ENCODE data around the gene DDX27. TPM values are rescaled to one million over a fixed set of nuclear protein-coding genes. Genes with fewer than 3 reads are reported as not detected.
A peak's percentile ranks its signal among the peaks of the same experiment; 100 is the strongest.

The DDX27 gene
- total and polyA plus RNA-seq, 4 donors: 16.3 to 32.3 (median 24.9) TPM

DNA sequence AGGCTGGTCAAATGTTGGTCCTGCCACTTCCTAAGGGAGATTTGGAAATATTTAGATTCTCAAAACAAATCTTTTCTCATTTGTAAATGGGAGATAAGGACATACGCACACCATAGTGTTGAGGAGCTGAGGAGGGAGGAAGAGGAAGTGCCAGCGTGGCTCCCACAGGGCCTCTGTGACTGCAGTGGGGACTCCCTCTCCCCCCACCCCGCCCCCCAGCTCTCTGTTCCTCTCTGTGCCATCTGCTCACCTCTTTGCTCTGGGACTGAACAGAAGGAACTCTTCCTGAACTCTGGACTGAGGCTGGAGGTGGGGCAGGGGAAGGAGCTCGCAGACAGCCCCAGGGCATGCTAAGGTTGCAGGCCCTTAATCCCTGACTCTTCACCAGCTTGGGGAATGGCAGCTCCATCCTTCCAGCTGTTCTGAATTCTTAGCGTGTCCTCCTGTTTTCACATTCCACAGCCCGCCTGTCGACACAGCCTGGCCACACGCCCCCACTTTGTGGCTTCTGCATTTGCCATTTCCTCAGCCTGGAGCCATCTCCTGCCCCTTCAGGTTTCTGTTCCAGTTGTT lies 11.4 kb downstream of the DDX27 start:
- Histone ChIP-seq H3K27me3 (ENCODE audit: control insufficient read depth in 1 of 2, insufficient read depth in 2 of 2, low read length in 1 of 2) (no peaks in the 10 kb centered on the region), H3K4me1 (ENCODE audit: control insufficient read depth in 1 of 2, insufficient read depth in 2 of 2, low read length in 2 of 2) (no peaks in the 10 kb centered on the region), H3K36me3 (ENCODE audit: control insufficient read depth in 1 of 2, insufficient read depth in 2 of 2, low read length in 1 of 2) (peaks cover 3 to 17% of the 10 kb centered on the region in 2 donors), H3K4me3 (ENCODE audit: low read length in 2 of 2) (no peak overlapping the region), H3K27ac (ENCODE audit: low read depth in 1 of 2, low read length in 2 of 2) (no peak overlapping the region), H3K9me3 (ENCODE audit: control insufficient read depth, low read length) (no peaks in the 10 kb centered on the region)
- ATAC-seq (ENCODE audit: low FRiP score) (no peak), DNase-seq (peak in 1 of 2 donors; percentile 71)
- intact Hi-C loops (cut with DNase I): no loop called here
- 81 to 86% methylated on average over 8 of the region's 8 CpGs for WGBS, 2 donors

DNA sequence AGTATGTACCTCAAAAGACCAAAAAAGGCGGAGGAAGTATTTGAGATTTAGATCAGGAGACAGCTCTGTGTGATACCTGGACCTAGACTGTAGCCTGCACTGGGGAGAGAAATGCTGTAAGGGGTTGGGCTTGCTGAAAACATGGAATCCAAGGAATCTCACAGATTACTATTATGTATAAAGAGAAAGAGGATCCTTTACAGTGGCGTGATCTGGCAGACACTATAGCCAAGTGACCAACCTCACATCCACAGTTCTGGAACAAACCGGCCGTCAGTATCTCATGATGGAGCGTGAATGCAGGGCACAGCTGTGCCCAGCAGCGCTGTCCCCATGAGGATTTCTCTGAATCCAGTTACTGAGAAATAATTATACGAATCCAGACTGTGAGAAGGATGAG lies 12.3 kb downstream of the DDX27 start:
- WGBS, 2 donors: 84 to 96% methylated on average over 7 of the region's 7 CpGs
- ATAC-seq (ENCODE audit: low FRiP score): no peak
- no peaks in the 10 kb centered on the region for H3K9me3 ChIP-seq (ENCODE audit: control insufficient read depth, low read length)

DNA sequence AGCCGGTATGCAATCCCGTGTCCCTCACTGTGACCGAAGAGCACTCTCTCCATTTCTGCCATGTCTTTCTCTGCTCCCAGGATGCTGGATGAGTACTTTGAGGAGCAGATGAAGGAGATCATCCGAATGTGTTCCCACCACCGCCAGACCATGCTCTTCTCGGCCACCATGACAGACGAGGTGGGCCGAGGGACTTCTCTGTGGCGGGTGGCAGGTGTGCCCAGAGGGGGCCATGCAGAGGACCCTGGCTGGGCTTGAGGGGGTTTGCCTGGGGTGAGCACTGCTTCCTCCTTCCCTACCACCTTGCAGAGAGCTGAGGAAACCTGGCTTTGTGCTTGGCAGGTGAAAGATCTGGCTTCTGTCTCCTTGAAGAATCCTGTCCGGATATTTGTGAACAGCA lies 14.0 kb downstream of the DDX27 start:
- intact Hi-C loops (cut with DNase I): no loop called here
- no peaks in the 10 kb centered on the region for H3K9me3 ChIP-seq (ENCODE audit: control insufficient read depth, low read length)
- H3K27ac ChIP-seq (ENCODE audit: low read depth in 1 of 2, low read length in 2 of 2): no peak overlapping the region
- no peak for ATAC-seq (ENCODE audit: low FRiP score)
- peaks cover 3 to 16% of the 10 kb centered on the region in 2 donors for H3K36me3 ChIP-seq (ENCODE audit: control insufficient read depth in 1 of 2, insufficient read depth in 2 of 2, low read length in 1 of 2)
- no peaks in the 10 kb centered on the region for H3K4me1 ChIP-seq (ENCODE audit: control insufficient read depth in 1 of 2, insufficient read depth in 2 of 2, low read length in 2 of 2)
- 92 to 94% methylated on average over 10 of the region's 10 CpGs for WGBS, 2 donors
- H3K27me3 ChIP-seq (ENCODE audit: control insufficient read depth in 1 of 2, insufficient read depth in 2 of 2, low read length in 1 of 2): no peaks in the 10 kb centered on the region
- DNase-seq: peak in 1 of 2 donors; percentile 57
- H3K4me3 ChIP-seq (ENCODE audit: low read length in 2 of 2): no peak overlapping the region

More for the DNA sequence above, 12.3 kb downstream of the DDX27 start:
- no peak overlapping the region for H3K4me3 ChIP-seq (ENCODE audit: low read length in 2 of 2)
- intact Hi-C loops (cut with DNase I): no loop called here
- peak in 1 of 2 donors; percentile 42 for DNase-seq
- H3K4me1 ChIP-seq (ENCODE audit: control insufficient read depth in 1 of 2, insufficient read depth in 2 of 2, low read length in 2 of 2): no peaks in the 10 kb centered on the region
- H3K27ac ChIP-seq (ENCODE audit: low read depth in 1 of 2, low read length in 2 of 2): no peak overlapping the region
- H3K27me3 ChIP-seq (ENCODE audit: control insufficient read depth in 1 of 2, insufficient read depth in 2 of 2, low read length in 1 of 2): no peaks in the 10 kb centered on the region
- peaks cover 3 to 16% of the 10 kb centered on the region in 2 donors for H3K36me3 ChIP-seq (ENCODE audit: control insufficient read depth in 1 of 2, insufficient read depth in 2 of 2, low read length in 1 of 2)

DNA sequence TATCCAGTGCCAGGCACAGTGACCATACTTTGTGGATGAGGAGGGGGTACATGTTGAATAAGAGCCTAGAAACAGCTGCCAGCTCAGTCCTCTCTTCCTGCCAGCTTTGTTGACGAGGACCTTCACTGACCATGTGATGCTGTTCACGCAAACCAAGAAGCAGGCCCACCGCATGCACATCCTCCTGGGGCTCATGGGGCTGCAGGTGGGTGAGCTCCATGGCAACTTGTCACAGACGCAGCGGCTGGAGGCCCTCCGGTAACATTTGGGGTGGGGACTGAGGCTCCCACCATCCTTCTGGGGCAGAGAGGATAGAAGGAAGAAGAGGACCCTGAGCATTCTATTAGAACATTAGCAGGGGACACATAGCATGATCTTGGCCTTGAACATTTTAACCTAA lies 15.6 kb downstream of the DDX27 start:
- Histone ChIP-seq H3K27ac (ENCODE audit: low read depth in 1 of 2, low read length in 2 of 2) (no peak overlapping the region), H3K27me3 (ENCODE audit: control insufficient read depth in 1 of 2, insufficient read depth in 2 of 2, low read length in 1 of 2) (no peaks in the 10 kb centered on the region), H3K9me3 (ENCODE audit: control insufficient read depth, low read length) (no peaks in the 10 kb centered on the region), H3K36me3 (ENCODE audit: control insufficient read depth in 1 of 2, insufficient read depth in 2 of 2, low read length in 1 of 2) (peaks cover 3 to 19% of the 10 kb centered on the region in 2 donors), H3K4me3 (ENCODE audit: low read length in 2 of 2) (no peak overlapping the region), H3K4me1 (ENCODE audit: control insufficient read depth in 1 of 2, insufficient read depth in 2 of 2, low read length in 2 of 2) (no peaks in the 10 kb centered on the region)
- intact Hi-C loops (cut with DNase I): no loop called here
- 91 to 96% methylated on average over 6 of the region's 6 CpGs for WGBS, 2 donors
- DNase-seq (peak in 1 of 2 donors; percentile 65), ATAC-seq (ENCODE audit: low FRiP score) (no peak)

DNA sequence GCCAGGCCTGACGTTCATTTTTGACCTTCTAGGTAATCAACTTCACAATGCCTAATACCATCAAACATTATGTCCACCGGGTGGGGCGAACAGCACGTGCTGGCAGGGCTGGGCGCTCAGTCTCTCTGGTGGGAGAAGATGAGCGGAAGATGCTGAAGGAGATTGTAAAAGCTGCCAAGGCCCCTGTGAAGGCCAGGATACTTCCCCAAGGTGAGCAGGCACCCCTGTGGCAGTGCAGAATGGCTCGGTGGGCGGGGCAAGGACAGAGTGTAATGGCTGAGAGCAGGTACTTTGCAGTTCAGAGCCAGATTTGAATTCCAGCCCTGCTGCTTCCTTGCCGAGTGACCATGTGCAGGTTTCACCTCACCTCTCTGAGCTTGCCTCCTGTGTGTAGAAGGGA lies 17.1 kb downstream of the DDX27 start:
- no peaks in the 10 kb centered on the region for H3K9me3 ChIP-seq (ENCODE audit: control insufficient read depth, low read length)
- DNase-seq (peak in 1 of 2 donors; percentile 62), ATAC-seq (ENCODE audit: low FRiP score) (no peak)
- intact Hi-C loops (cut with DNase I): no loop called here
- peaks cover 3 to 13% of the 10 kb centered on the region in 2 donors for H3K36me3 ChIP-seq (ENCODE audit: control insufficient read depth in 1 of 2, insufficient read depth in 2 of 2, low read length in 1 of 2)
- no peak overlapping the region for H3K27ac ChIP-seq (ENCODE audit: low read depth in 1 of 2, low read length in 2 of 2)
- H3K4me3 ChIP-seq (ENCODE audit: low read length in 2 of 2): no peak overlapping the region
- no peaks in the 10 kb centered on the region for H3K27me3 ChIP-seq (ENCODE audit: control insufficient read depth in 1 of 2, insufficient read depth in 2 of 2, low read length in 1 of 2)
- WGBS, 2 donors: 84 to 88% methylated on average over 9 of the region's 9 CpGs
- H3K4me1 ChIP-seq (ENCODE audit: control insufficient read depth in 1 of 2, insufficient read depth in 2 of 2, low read length in 2 of 2): no peaks in the 10 kb centered on the region

DNA sequence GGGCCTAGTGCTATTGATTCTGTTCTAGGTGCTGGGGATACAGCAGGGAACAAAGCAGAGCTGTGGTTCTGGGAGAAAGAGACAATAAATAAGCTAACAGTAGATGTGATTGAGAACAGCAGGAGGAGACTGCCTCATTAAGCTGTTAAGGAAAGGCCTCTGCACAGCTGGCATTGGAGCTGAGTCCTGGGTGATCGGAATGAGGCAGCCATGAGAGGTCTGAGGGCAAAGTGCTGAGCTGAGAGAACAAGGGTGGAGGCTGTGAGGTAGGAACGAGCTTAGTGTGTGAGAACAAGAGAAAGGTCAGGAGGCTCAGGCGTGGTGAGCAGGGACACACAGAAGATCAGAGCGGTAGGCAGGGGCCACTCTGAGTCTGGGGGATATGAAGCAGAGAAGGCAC lies 18.3 kb downstream of the DDX27 start:
- Histone ChIP-seq H3K27ac (ENCODE audit: low read depth in 1 of 2, low read length in 2 of 2) (no peak overlapping the region), H3K9me3 (ENCODE audit: control insufficient read depth, low read length) (no peaks in the 10 kb centered on the region), H3K4me1 (ENCODE audit: control insufficient read depth in 1 of 2, insufficient read depth in 2 of 2, low read length in 2 of 2) (no peaks in the 10 kb centered on the region), H3K36me3 (ENCODE audit: control insufficient read depth in 1 of 2, insufficient read depth in 2 of 2, low read length in 1 of 2) (peaks cover 3 to 17% of the 10 kb centered on the region in 2 donors), H3K4me3 (ENCODE audit: low read length in 2 of 2) (no peak overlapping the region), H3K27me3 (ENCODE audit: control insufficient read depth in 1 of 2, insufficient read depth in 2 of 2, low read length in 1 of 2) (no peaks in the 10 kb centered on the region)
- intact Hi-C loops (cut with DNase I): no loop called here
- WGBS, 2 donors: 90 to 91% methylated on average over 4 of the region's 4 CpGs
- ATAC-seq (ENCODE audit: low FRiP score) (no peak), DNase-seq (peak in 1 of 2 donors; percentile 22)

DNA sequence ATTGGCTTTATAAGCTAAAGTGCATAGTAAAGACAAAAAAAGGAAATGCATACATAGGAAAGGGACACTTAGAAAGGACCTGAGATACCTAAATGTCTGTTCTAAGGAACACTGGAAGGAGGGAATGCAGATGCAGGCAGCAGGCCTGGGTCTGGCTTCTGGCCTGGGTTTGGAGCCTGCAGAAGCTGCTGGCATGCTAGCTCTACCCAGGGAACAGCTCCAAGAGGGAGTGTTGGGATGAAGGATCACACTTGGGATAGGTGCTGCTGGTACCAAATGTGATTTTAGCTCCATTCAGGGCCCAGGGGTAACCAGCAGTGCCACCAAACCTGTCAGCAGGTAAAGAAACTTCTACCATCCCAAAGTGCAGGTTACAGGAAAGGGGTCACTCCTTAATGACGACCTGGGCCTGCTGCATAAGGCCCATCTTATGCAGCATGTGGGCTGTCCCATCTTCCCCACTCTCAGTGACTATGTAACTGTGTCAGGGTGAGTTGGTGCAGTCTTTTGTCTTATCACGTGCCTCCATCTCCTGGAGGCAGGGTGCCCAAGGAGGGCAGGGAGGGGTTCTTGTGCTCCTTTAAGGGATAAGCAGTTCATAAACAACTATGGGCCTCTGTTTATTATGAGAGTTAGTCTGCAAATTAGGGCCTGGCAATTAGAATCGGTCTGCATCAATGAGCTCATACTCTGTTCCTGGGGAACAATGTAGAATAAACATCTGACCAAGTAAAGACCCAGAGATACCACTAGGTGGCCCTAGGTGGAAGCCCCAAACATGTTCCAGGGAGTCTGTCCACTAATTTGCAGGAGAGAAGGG lies 26.9 kb downstream of the DDX27 start:
- H3K4me3 ChIP-seq (ENCODE audit: low read length in 2 of 2): no peak overlapping the region
- peak overlapping the region in 1 of 2 donors; percentile 65 for H3K27ac ChIP-seq (ENCODE audit: low read depth in 1 of 2, low read length in 2 of 2)
- ATAC-seq (ENCODE audit: low FRiP score) (peak; percentile 61), DNase-seq (no peak)
- peaks cover 4 to 18% of the 10 kb centered on the region in 2 donors for H3K36me3 ChIP-seq (ENCODE audit: control insufficient read depth in 1 of 2, insufficient read depth in 2 of 2, low read length in 1 of 2)
- H3K4me1 ChIP-seq (ENCODE audit: control insufficient read depth in 1 of 2, insufficient read depth in 2 of 2, low read length in 2 of 2): no peaks in the 10 kb centered on the region
- 12 to 19% methylated on average over 3 of the region's 3 CpGs for WGBS, 2 donors
- H3K9me3 ChIP-seq (ENCODE audit: control insufficient read depth, low read length): no peaks in the 10 kb centered on the region
- intact Hi-C loops (cut with DNase I): no loop called here
- H3K27me3 ChIP-seq (ENCODE audit: control insufficient read depth in 1 of 2, insufficient read depth in 2 of 2, low read length in 1 of 2): no peaks in the 10 kb centered on the region

DNA sequence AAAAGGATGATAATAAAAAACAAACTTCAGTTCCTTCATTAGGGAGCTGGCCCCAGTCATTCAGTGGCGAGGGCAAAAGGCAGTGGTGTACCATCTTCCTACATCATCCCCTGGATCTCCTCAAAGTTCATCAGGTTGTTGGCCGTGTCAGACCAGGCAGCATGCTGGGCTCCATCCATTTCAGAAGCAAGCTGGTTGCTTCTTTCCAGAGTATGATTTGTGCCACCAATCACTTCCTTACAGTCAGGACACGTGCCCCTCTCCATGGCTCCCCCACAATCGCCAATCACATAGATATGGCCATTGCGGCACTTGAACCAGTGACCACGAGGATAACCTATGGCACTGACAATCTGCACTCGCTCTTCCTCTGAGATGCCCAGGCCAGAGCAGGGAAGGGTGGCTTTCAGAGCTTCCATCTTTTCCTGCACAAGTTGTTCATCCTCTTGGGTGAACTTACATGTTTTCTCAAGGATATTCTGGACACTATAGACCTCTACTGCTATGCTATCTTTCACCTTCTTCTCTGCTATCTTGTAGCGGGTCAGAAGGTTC lies 28.0 kb downstream of the DDX27 start:
- Histone ChIP-seq H3K4me3 (ENCODE audit: low read length in 2 of 2) (no peak overlapping the region), H3K27me3 (ENCODE audit: control insufficient read depth in 1 of 2, insufficient read depth in 2 of 2, low read length in 1 of 2) (no peaks in the 10 kb centered on the region), H3K27ac (ENCODE audit: low read depth in 1 of 2, low read length in 2 of 2) (no peak overlapping the region), H3K36me3 (ENCODE audit: control insufficient read depth in 1 of 2, insufficient read depth in 2 of 2, low read length in 1 of 2) (peaks cover 4 to 21% of the 10 kb centered on the region in 2 donors), H3K9me3 (ENCODE audit: control insufficient read depth, low read length) (no peaks in the 10 kb centered on the region), H3K4me1 (ENCODE audit: control insufficient read depth in 1 of 2, insufficient read depth in 2 of 2, low read length in 2 of 2) (no peaks in the 10 kb centered on the region)
- DNase-seq: no peak
- intact Hi-C loops (cut with DNase I): no loop called here
- ATAC-seq (ENCODE audit: low FRiP score): no peak
- WGBS, 2 donors: 91 to 93% methylated on average over 8 of the region's 8 CpGs
